H1 (cell line): Measurements from ENCODE around the gene KLF7. TPM values are rescaled to one million over a fixed set of nuclear protein-coding genes. Genes with fewer than 3 reads are reported as not detected.

Experiments
- BRCA1 ChIP-seq: IDR thresholded peaks from 2 replicates; pipeline ENCODE4 v1.6.1; 2012; ENCODE audit warnings: low read depth, low read length, improper control_type of control experiment
- polyA plus RNA-seq, 7 experiments: library from polyadenylated mRNA; depleted of rRNA in 3 of 7; stranded (reverse) in 5 of 7; unstranded in 2 of 7; fragments of >200 nt in 5 of 7; fragments of 200-250 nt in 2 of 7; gene quantifications; 1 replicate in 5 of 7; 2 replicates in 1 of 7; 4 replicates in 1 of 7; pipeline versions ENCODE4 v1.2.1 to v1.2.3, GENCODE V29; 2011 to 2013; ENCODE audit warnings: missing spikeins in 2 of 7, mixed read lengths in 2 of 7
- total RNA-seq: library from RNA; stranded (reverse); fragmentation: NEBNext Ultra II Directional; extraction: Animal tissue kit (Norgen Biotek cat#: 25700); gene quantifications from 2 replicates; pipeline ENCODE4 v1.2.1, GENCODE V29; 2021

The KLF7 gene
- total and polyA plus RNA-seq, 2 of the 8 experiments (the other 6 are each of a cell fraction or from before 2014, with no cell fraction given), result 9.6 to 23.3 TPM

GRCh38 chr2:207215308-207215707, 49.6 kb upstream of the KLF7 start (continued):
- TF ChIP-seq BRCA1, result no peak
- TF ChIP-seq, all 59 proteins: peak for 2
